Right atrium auricular region (tissue), 2 donors: ENCODE data around the gene REV3L. TPM values are rescaled to one million over a fixed set of nuclear protein-coding genes. Genes with fewer than 3 reads are reported as not detected.
"Not testable (repeated sequence)": the region's sequence is repeated elsewhere in the genome, so short reads cannot be mapped to it uniquely, and the experiment has no call there.

ENCODE experiments used
- DNase-seq: peaks from one replicate; pipeline ENCODE4 v3.0.0-alpha.2; 2019; ENCODE audit warnings: low spot score
- H3K27ac ChIP-seq, 2 donors: fragments of 200-600 bp; sonication (generic); 1 replicate in 1 of 2; 2 replicates in 1 of 2; pipeline ENCODE4 v1.5.1; 2016 to 2019
- H3K27me3 ChIP-seq, 2 donors: fragments of 200-600 bp; sonication (generic); one replicate each; pipeline versions ENCODE4 v1.5.1 to v1.6.0; 2017 to 2019
- H3K36me3 ChIP-seq: fragments of 200-600 bp; sonication (generic); one replicate; pipeline ENCODE4 v1.5.1; 2016
- H3K4me1 ChIP-seq, 2 donors: fragments of 200-600 bp; sonication (generic); one replicate each; pipeline versions ENCODE4 v1.5.1 to v1.6.0; 2017 to 2019
- H3K4me3 ChIP-seq, 2 donors: fragments of 200-600 bp; sonication (generic); 1 replicate in 1 of 2; 2 replicates in 1 of 2; pipeline ENCODE4 v1.5.1; 2017 to 2019; ENCODE audit warnings: mild to moderate bottlenecking in 1 of 2, moderate library complexity in 1 of 2
- H3K9me3 ChIP-seq, 2 donors: fragments of 200-600 bp; sonication (generic); one replicate each; pipeline ENCODE4 v1.5.1; 2019
- total RNA-seq, 2 donors: library from RNA; depleted of rRNA; stranded (reverse); fragments of >200 nt; gene quantifications; one replicate each; pipeline ENCODE4 v1.1.0, GENCODE V29; 2016
- TF ChIP-seq, protein P1 (sequence below), 2 donors: fragments of 200-600 bp; sonication (generic); IDR thresholded peaks; one replicate each; pipeline ENCODE4 v1.5.1; 2019; ENCODE audit warnings: antibody characterized with exemption in 2 of 2

The REV3L gene
- total RNA-seq, 2 donors from 2014 or later = 14.5 to 34.2 TPM

DNA sequence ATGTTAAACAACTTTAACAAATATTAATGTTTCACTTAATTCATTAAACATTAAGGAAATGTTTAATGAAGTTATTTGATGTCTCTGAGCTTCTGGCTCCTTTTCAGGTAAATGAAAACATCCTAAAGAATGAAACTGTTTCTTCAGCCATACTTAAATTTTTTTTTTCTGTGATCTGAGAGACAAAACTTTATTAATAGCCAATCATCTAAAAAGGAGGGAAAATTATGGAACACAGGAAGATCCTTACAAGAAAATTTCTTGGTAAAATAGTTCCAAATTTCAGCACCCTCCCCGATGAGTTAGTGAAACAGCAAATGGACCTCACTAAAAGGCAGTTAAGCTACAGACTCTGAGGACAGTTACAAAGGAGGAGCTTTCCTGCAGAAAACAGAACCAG is 185.2 kb downstream of the REV3L start:
- Histone ChIP-seq H3K27me3 (no peaks in the 10 kb centered on the region), H3K27ac (no peak overlapping the region), H3K4me3 (no peak overlapping the region), H3K4me1 (no peaks in the 10 kb centered on the region), H3K9me3 (no peaks in the 10 kb centered on the region), H3K36me3 (no peaks in the 10 kb centered on the region)
- no peak for DNase-seq
- TF ChIP-seq, protein P1, sequence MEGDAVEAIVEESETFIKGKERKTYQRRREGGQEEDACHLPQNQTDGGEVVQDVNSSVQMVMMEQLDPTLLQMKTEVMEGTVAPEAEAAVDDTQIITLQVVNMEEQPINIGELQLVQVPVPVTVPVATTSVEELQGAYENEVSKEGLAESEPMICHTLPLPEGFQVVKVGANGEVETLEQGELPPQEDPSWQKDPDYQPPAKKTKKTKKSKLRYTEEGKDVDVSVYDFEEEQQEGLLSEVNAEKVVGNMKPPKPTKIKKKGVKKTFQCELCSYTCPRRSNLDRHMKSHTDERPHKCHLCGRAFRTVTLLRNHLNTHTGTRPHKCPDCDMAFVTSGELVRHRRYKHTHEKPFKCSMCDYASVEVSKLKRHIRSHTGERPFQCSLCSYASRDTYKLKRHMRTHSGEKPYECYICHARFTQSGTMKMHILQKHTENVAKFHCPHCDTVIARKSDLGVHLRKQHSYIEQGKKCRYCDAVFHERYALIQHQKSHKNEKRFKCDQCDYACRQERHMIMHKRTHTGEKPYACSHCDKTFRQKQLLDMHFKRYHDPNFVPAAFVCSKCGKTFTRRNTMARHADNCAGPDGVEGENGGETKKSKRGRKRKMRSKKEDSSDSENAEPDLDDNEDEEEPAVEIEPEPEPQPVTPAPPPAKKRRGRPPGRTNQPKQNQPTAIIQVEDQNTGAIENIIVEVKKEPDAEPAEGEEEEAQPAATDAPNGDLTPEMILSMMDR (IDR thresholded peaks at IDR 0.05) = no peak

GRCh38 chr6:111294374-111294967 is 188.5 kb downstream of the REV3L start:
- TF ChIP-seq, protein P1 (IDR thresholded peaks at IDR 0.05) = no peak
- DNase-seq = no peak
- no peaks in the 10 kb centered on the region for H3K36me3 ChIP-seq

GRCh38 chr6:111291336-111292259 is 191.4 kb downstream of the REV3L start:
- DNase-seq = no peak
- H3K4me1 ChIP-seq = peaks cover 0 to 10% of the 10 kb centered on the region in 2 donors
- H3K9me3 ChIP-seq = no peaks in the 10 kb centered on the region
- H3K27ac ChIP-seq = no peak overlapping the region
- TF ChIP-seq, protein P1 (IDR thresholded peaks at IDR 0.05) = no peak
- H3K4me3 ChIP-seq = no peak overlapping the region
- no peaks in the 10 kb centered on the region for H3K27me3 ChIP-seq
- no peaks in the 10 kb centered on the region for H3K36me3 ChIP-seq

More at GRCh38 chr6:111294374-111294967, 188.5 kb downstream of the REV3L start:
- H3K27me3 ChIP-seq = no peaks in the 10 kb centered on the region
- H3K9me3 ChIP-seq = no peaks in the 10 kb centered on the region
- no peak overlapping the region for H3K4me3 ChIP-seq
- peaks cover 0 to 10% of the 10 kb centered on the region in 2 donors for H3K4me1 ChIP-seq
- no peak overlapping the region for H3K27ac ChIP-seq

DNA sequence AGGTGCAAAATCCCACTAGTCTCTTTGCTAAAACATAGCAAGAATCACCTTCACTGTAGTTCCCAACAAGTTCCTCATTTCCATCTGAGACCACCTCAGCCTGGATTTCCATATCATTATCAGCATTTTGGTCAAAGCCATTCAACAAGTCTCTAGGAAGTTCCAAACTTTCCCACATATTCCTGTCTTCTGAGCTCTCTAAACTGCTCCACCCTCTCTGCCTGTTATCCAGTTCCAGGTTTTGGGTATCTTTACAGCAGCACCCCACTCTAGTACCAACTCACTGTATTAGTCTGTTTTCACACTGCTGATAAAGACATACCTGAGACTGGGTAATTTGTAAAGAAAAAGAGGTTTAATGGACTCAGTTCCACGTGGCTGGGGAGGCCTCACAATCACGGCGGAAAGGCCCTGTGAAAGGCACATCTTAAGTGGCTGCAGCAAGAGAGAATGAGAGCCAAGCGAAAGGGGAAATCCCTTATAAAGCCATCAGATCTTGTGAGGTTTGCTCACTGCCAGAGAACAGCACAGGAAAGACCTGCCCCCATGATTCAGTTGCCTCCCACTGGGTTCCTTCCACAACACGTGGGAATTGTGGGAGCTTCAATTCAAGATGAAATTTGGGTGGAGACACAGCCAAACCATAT is 192.2 kb downstream of the REV3L start:
- H3K9me3 ChIP-seq, H3K27ac ChIP-seq, H3K27me3 ChIP-seq: not testable (repeated sequence)

DNA sequence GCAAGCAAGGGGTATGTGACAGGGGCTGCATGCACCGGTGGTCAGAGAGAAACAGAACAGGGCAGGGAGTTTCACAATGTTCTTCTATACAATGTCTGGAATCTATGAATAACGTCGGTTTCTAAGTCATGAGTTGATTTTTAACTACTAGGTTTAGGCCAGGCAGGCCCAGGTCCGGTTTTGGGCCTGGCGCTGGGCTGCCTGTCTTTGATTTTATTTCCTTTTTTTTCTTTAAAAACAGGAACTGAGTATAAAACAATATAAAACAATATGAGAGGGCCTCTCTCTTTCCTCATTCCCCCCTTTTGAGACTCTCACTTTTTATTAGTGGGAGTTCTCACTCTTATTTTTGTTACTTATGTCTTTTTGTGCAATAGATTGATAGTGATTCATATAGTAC is 198.7 kb downstream of the REV3L start:
- not testable (repeated sequence) for DNase-seq, H3K4me3 ChIP-seq, H3K36me3 ChIP-seq, H3K27me3 ChIP-seq, H3K4me1 ChIP-seq, H3K27ac ChIP-seq, H3K9me3 ChIP-seq

More for the DNA sequence above, 192.2 kb downstream of the REV3L start:
- H3K36me3 ChIP-seq, H3K4me3 ChIP-seq, DNase-seq: not testable (repeated sequence)
- peaks cover 0 to 10% of the 10 kb centered on the region in 2 donors for H3K4me1 ChIP-seq

DNA sequence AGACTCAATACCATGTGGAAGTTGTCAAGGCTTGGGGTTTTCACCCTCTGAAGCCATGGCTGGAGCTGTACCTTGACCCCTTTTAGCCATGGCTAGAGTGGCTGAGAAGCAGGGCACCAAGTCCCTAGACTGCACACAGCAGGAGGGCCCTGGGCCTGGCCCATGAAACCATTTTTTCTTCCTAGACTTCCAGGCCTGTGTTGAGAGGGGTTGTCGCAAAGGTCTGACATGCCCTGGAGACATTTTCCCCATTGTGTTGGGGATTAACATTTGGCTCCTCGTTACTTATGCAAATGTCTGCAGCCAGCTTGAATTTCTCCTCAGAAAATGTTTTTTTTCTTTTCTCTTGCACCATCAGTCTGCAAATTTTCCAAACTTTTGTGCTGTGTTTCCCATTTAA is 199.3 kb downstream of the REV3L start:
- no peak overlapping the region for H3K4me3 ChIP-seq
- no peaks in the 10 kb centered on the region for H3K27me3 ChIP-seq
- no peaks in the 10 kb centered on the region for H3K9me3 ChIP-seq
- TF ChIP-seq, protein P1 (IDR thresholded peaks at IDR 0.05) = no peak
- no peaks in the 10 kb centered on the region for H3K4me1 ChIP-seq
- no peak overlapping the region for H3K27ac ChIP-seq
- peaks cover 10% of the 10 kb centered on the region for H3K36me3 ChIP-seq
- no peak for DNase-seq
